Stimulated activated CD8-positive, alpha-beta memory T cell treated with anti-CD3 and anti-CD28 coated beads, Interleukin-15, amount 100 ng/mL, for 4 hours (primary cell): ENCODE results near the gene INTS1.

Source experiments
- DNase-seq, 2 donors: peaks; one replicate each; pipeline ENCODE4 v3.0.0-alpha.2; 2020; ENCODE audit warnings: low read depth in 2 of 2

INTS1 gene

GRCh38 chr7:1486571-1486970 is 17.6 kb downstream of the INTS1 start:
- DNase-seq = no peak

GRCh38 chr7:1485156-1485555 is 19.0 kb downstream of the INTS1 start:
- no peak for DNase-seq

- DNase-seq = no peak
These were observed 19.6 kb downstream of the INTS1 start for GRCh38 chr7:1484569-1484968.

- no peak for DNase-seq
These were observed 20.4 kb downstream of the INTS1 start for GRCh38 chr7:1483536-1484505.

- DNase-seq = no peak
These were observed 21.1 kb downstream of the INTS1 start for GRCh38 chr7:1483079-1483478.

GRCh38 chr7:1481300-1481699 is 22.9 kb downstream of the INTS1 start:
- no peak for DNase-seq

- DNase-seq = no peak
These were observed 23.5 kb downstream of the INTS1 start for GRCh38 chr7:1480670-1481069.

- DNase-seq = no peak
These were observed 24.9 kb downstream of the INTS1 start for GRCh38 chr7:1479287-1479686.

GRCh38 chr7:1478480-1478879 is 25.7 kb downstream of the INTS1 start:
- DNase-seq = no peak

GRCh38 chr7:1476859-1477258 is 27.3 kb downstream of the INTS1 start:
- DNase-seq = no peak

- DNase-seq = no peak
These were observed 28.2 kb downstream of the INTS1 start for GRCh38 chr7:1475991-1476390.

- no peak for DNase-seq
These were observed 28.8 kb downstream of the INTS1 start for GRCh38 chr7:1475393-1475792.

GRCh38 chr7:1474736-1475135 is 29.5 kb downstream of the INTS1 start:
- DNase-seq = no peak

- peak; percentile 54 to 56 for DNase-seq
These were observed 30.2 kb downstream of the INTS1 start for GRCh38 chr7:1473864-1474512.

GRCh38 chr7:1470901-1471300 is 33.3 kb downstream of the INTS1 start:
- no peak for DNase-seq

GRCh38 chr7:1468643-1469298 is 35.4 kb downstream of the INTS1 start:
- no peak for DNase-seq

GRCh38 chr7:1468203-1468602 is 36.0 kb downstream of the INTS1 start:
- DNase-seq = no peak

- DNase-seq = no peak
These were observed 37.5 kb downstream of the INTS1 start for GRCh38 chr7:1466524-1467271.

- no peak for DNase-seq
These were observed 39.5 kb downstream of the INTS1 start for GRCh38 chr7:1464694-1465093.

GRCh38 chr7:1463676-1464223 is 40.4 kb downstream of the INTS1 start:
- DNase-seq = no peak

GRCh38 chr7:1461646-1462375 is 42.4 kb downstream of the INTS1 start:
- no peak for DNase-seq
